Ovary (tissue), 3 donors: ENCODE results near the gene PHACTR1.

Experiments used
- EP300 ChIP-seq: sonication (generic); formaldehyde crosslinking; IDR thresholded peaks from one replicate; pipeline ENCODE4 v1.6.1; 2017; ENCODE audit warnings: antibody characterized with exemption
- POLR2A ChIP-seq: fragments of 450-650 bp; IDR thresholded peaks from one replicate; pipeline ENCODE4 v1.6.1; 2017; ENCODE audit warnings: antibody characterized with exemption, mild to moderate bottlenecking, moderate library complexity
- TF ChIP-seq, protein P1 (sequence below), 3 donors: fragments of 450-650 bp in 2 of 3; fragments of 200-600 bp in 1 of 3; IDR thresholded peaks; one replicate each; pipeline versions ENCODE4 v1.5.1 to v1.8.0; 2016 to 2022; ENCODE audit warnings: antibody characterized with exemption in 3 of 3, mild to moderate bottlenecking in 1 of 3
- donor health status: DM: no; HTN: no; CAD: no.

DNA sequence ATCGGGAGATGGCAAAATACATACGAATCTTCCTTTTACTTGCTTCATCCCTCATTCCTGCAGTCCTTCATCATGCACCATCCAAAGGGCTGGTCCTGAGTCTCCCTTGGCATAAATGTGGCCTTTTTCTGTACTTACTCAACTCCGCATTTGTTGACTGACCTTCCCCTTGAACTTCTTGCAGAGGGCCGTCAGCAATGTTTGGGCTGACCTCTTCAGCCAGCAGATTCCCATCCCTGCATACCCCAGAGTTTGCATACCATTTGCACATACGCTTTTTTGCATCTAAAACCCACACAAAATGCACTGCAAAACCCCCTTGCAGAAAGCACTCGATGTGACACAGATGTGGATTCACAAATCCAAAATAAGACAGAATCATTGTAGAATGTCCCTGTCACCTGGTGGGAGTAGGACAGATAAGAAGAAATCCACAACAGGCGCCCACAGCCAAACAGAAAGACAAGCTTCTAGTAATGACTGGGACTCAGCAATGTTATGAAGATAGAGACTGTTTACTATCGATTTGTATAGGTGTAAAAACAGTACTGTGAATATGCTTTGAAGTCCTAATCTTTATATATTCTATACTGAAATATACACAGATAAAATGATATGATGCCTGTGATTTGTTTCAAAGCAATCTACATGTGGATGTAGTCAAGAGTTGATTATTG, 566.0 kb downstream of the PHACTR1 start:
- TF ChIP-seq POLR2A (no peak), EP300 (no peak)
- TF ChIP-seq, protein P1, sequence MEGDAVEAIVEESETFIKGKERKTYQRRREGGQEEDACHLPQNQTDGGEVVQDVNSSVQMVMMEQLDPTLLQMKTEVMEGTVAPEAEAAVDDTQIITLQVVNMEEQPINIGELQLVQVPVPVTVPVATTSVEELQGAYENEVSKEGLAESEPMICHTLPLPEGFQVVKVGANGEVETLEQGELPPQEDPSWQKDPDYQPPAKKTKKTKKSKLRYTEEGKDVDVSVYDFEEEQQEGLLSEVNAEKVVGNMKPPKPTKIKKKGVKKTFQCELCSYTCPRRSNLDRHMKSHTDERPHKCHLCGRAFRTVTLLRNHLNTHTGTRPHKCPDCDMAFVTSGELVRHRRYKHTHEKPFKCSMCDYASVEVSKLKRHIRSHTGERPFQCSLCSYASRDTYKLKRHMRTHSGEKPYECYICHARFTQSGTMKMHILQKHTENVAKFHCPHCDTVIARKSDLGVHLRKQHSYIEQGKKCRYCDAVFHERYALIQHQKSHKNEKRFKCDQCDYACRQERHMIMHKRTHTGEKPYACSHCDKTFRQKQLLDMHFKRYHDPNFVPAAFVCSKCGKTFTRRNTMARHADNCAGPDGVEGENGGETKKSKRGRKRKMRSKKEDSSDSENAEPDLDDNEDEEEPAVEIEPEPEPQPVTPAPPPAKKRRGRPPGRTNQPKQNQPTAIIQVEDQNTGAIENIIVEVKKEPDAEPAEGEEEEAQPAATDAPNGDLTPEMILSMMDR (IDR thresholded peaks at IDR 0.05), result no peak
